Right lobe of liver (tissue), 6 donors: ENCODE measurements around the gene CUX1. TPM values are rescaled to one million over a fixed set of nuclear protein-coding genes. Genes with fewer than 3 reads are reported as not detected.
A peak's percentile ranks its signal among the peaks of the same experiment; 100 is the strongest.
"Not testable (repeated sequence)": the region's sequence is repeated elsewhere in the genome, so short reads cannot be mapped to it uniquely, and the experiment has no call there.

Source experiments
- ATAC-seq, 4 donors: fragments of 200-7000 bp; cut with Tn5 transposase; one replicate each; pipeline ENCODE4 v1.9.1; 2020; ENCODE audit warnings: mild to moderate bottlenecking in 4 of 4, moderate library complexity in 4 of 4
- DNase-seq, 3 donors: peaks; one replicate each; pipeline ENCODE4 v3.0.0-alpha.2; 2020
- H3K27ac ChIP-seq, 3 donors: fragments of 200-600 bp; one replicate each; pipeline ENCODE4 v1.8.0; 2022
- H3K27me3 ChIP-seq, 2 donors: fragments of 200-600 bp; one replicate each; pipeline ENCODE4 v1.8.0; 2022
- H3K36me3 ChIP-seq, 4 donors: fragments of 200-600 bp; sonication (generic) in 1 of 4; one replicate each; pipeline versions ENCODE4 v1.5.1 to v1.8.0; 2017 to 2022; ENCODE audit warnings: control low read depth in 1 of 4
- H3K4me1 ChIP-seq, 4 donors: fragments of 200-600 bp; sonication (generic) in 1 of 4; one replicate each; pipeline versions ENCODE4 v1.5.1 to v1.8.0; 2017 to 2022; ENCODE audit warnings: control low read depth in 1 of 4
- H3K4me3 ChIP-seq, 3 donors: fragments of 200-600 bp; one replicate each; pipeline ENCODE4 v1.8.0; 2022
- H3K9me3 ChIP-seq, 4 donors: fragments of 200-600 bp; sonication (generic) in 1 of 4; one replicate each; pipeline versions ENCODE4 v1.5.1 to v1.8.0; 2017 to 2022; ENCODE audit warnings: control low read depth in 1 of 4
- POLR2A ChIP-seq: fragments of 450-650 bp; IDR thresholded peaks from one replicate; pipeline ENCODE4 v1.6.1; 2017; ENCODE audit warnings: antibody characterized with exemption, mild to moderate bottlenecking
- WGBS: methylation state at CpG from one replicate; pipeline ENCODE4 v1.1.6; 2018; ENCODE audit warnings: low coverage, low lambda C conversion rate; ENCODE audit not compliant: insufficient coverage; ENCODE audit errors: missing lambda C conversion rate; 5-methylcytosine and 5-hydroxymethylcytosine counted together
- intact Hi-C, 2 donors: fragments of 100-400 bp; cut with DNase I; formaldehyde crosslinking; loops; one replicate each; pipeline versions ENCODE4 v1.11.2 to v1.14.1; 2022
- total RNA-seq, 6 experiments: library from RNA; depleted of rRNA in 2 of 6; stranded (reverse); fragments of >200 nt in 2 of 6; fragmentation: NEBNext Ultra II Directional in 3 of 6; extraction: Animal tissue kit (Norgen Biotek cat#: 25700) in 3 of 6; gene quantifications; one replicate each; pipeline versions ENCODE4 v1.1.0 to v1.2.4, GENCODE V29; 2016 to 2023
- TF ChIP-seq, protein P1 (sequence below), 4 donors: fragments of 200-600 bp in 3 of 4; fragments of 450-650 bp in 1 of 4; IDR thresholded peaks; one replicate each; pipeline versions ENCODE4 v1.5.1 to v1.8.0; 2016 to 2022; ENCODE audit warnings: antibody characterized with exemption in 4 of 4, mild to moderate bottlenecking in 2 of 4
- donor health status: DM: no; HTN: yes; CAD: no.
- donor health status: DM: no; HTN: no; CAD: no.
- donor health status: DM: no; HTN: no; CAD: no.
- donor health status: DM: no; HTN: yes; CAD: no.
- donor health status: DM: no; HTN: yes; CAD: no.

CUX1 gene
- total RNA-seq, 6 experiments from 2014 or later: 34.3 to 53.1 (median 40.6) TPM

DNA sequence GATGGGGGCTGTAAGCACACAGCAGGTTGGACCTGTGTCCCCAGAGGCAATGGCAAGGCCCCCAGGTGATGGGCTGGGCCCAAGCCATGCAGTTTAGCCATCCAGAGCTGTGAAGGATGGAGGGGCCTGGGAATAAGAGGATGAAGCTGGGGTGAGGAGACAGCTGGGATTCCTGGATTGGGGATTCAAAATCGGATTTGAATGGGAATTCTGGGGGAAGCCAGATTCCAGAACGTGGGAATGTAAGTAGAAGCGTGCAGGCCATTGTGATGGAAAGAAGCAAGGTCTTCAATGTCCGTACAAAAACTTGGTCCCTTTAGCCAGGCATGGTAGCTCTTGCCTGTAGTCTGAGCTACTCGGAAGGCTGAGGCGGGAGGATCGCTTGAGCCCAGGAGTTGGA, 479.1 kb downstream of the CUX1 start:
- TF ChIP-seq POLR2A: no peak
- TF ChIP-seq, protein P1, sequence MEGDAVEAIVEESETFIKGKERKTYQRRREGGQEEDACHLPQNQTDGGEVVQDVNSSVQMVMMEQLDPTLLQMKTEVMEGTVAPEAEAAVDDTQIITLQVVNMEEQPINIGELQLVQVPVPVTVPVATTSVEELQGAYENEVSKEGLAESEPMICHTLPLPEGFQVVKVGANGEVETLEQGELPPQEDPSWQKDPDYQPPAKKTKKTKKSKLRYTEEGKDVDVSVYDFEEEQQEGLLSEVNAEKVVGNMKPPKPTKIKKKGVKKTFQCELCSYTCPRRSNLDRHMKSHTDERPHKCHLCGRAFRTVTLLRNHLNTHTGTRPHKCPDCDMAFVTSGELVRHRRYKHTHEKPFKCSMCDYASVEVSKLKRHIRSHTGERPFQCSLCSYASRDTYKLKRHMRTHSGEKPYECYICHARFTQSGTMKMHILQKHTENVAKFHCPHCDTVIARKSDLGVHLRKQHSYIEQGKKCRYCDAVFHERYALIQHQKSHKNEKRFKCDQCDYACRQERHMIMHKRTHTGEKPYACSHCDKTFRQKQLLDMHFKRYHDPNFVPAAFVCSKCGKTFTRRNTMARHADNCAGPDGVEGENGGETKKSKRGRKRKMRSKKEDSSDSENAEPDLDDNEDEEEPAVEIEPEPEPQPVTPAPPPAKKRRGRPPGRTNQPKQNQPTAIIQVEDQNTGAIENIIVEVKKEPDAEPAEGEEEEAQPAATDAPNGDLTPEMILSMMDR (IDR thresholded peaks at IDR 0.05): no peak
- Histone ChIP-seq H3K36me3 (no peaks in the 10 kb centered on the region), H3K27me3 (no peaks in the 10 kb centered on the region), H3K4me1 (no peaks in the 10 kb centered on the region), H3K4me3 (no peak overlapping the region), H3K27ac (no peak overlapping the region), H3K9me3 (no peaks in the 10 kb centered on the region)
- intact Hi-C loops: no loop called here
- ATAC-seq (no peak), DNase-seq (no peak)
- WGBS: 85% methylated on average over 7 of the region's 7 CpGs

DNA sequence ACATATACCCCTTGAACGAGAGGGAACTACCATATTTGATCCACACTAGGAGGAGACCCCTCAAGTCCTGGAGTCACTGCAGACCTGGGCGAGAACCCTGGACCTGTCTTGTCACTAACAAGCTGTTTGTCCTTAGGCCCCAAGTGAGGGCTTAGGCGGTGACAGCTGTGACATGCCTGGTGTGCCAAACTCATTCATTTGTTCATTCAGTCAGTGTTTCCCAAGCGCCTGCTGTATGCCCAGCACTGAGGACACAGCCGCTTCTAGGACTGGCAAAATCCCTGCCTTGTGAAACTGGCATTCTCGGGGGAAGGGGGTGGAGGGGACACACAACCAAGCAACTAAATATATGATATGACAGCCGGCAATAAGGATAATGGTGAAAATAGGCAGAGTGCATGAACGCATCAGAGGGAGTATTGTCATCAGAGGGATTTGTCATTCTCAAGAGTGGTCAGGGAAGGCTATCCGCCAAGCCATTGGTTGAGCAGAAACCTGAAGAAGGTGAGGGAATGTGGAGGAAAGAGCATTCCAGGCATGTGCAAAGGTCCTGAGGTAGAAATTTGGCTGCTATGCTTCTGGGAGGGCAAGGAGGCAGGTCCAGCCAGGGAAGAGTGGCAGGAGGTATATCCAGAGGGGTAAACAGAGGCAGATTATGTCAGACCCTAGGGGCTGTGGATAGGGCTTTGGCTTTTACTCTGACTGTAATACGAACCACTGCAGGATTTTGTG, 480.2 kb downstream of the CUX1 start:
- Histone ChIP-seq H3K4me1 (no peaks in the 10 kb centered on the region), H3K27ac (no peak overlapping the region), H3K36me3 (no peaks in the 10 kb centered on the region), H3K27me3 (no peaks in the 10 kb centered on the region), H3K4me3 (no peak overlapping the region), H3K9me3 (no peaks in the 10 kb centered on the region)
- intact Hi-C loops: no loop called here
- DNase-seq (no peak), ATAC-seq (no peak)
- TF ChIP-seq POLR2A: no peak
- TF ChIP-seq, protein P1 (IDR thresholded peaks at IDR 0.05): no peak
- WGBS: 86% methylated on average over 7 of the region's 10 CpGs

DNA sequence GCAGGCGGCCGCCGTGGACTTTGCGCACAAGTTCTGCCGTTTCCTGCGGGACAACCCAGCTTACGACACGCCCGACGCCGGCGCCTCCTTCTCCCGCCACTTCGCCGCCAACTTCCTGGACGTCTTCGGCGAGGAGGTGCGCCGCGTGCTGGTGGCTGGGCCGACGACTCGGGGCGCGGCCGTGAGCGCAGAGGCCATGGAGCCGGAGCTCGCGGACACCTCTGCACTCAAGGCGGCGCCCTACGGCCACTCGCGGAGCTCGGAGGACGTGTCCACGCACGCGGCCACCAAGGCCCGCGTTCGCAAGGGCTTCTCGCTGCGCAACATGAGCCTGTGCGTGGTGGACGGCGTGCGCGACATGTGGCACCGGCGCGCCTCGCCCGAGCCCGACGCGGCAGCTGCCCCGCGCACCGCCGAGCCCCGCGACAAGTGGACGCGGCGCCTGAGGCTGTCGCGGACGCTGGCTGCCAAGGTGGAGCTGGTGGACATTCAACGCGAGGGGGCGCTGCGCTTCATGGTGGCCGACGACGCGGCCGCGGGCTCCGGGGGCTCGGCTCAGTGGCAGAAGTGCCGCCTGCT, 483.3 kb downstream of the CUX1 start:
- intact Hi-C loops: no loop called here
- no peak for TF ChIP-seq POLR2A
- TF ChIP-seq, protein P1 (IDR thresholded peaks at IDR 0.05): peak in 1 of 4 donors; percentile 3
- Histone ChIP-seq H3K4me1 (no peaks in the 10 kb centered on the region), H3K27ac (no peak overlapping the region), H3K27me3 (no peaks in the 10 kb centered on the region), H3K4me3 (no peak overlapping the region), H3K9me3 (no peaks in the 10 kb centered on the region), H3K36me3 (no peaks in the 10 kb centered on the region)
- 38% methylated on average over 9 of the region's 84 CpGs for WGBS
- ATAC-seq (no peak), DNase-seq (no peak)

DNA sequence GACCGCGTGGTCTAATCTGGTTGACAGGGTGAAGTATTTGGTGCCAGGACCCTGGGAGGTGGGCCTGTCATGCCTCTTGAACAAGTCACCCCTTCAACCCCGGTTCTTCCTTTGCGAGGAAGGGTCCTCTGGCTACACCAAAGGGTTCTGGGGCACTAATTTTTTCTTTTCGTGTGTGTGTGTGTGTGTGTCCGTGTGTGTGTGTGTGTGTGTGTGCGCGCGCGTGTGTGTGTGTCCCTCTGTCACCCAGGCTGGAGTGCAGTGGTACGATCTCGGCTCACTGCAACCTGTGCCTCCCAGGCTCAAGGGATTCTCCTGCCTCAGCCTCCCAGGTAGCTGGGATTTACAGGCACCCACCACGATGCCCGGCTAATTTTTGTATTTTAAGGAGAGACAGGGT, 483.9 kb downstream of the CUX1 start:
- ATAC-seq, H3K4me3 ChIP-seq, H3K9me3 ChIP-seq, H3K4me1 ChIP-seq, H3K27ac ChIP-seq, DNase-seq, H3K27me3 ChIP-seq, H3K36me3 ChIP-seq, intact Hi-C loops: not testable (repeated sequence)
- 83% methylated on average over 1 of the region's 14 CpGs for WGBS

DNA sequence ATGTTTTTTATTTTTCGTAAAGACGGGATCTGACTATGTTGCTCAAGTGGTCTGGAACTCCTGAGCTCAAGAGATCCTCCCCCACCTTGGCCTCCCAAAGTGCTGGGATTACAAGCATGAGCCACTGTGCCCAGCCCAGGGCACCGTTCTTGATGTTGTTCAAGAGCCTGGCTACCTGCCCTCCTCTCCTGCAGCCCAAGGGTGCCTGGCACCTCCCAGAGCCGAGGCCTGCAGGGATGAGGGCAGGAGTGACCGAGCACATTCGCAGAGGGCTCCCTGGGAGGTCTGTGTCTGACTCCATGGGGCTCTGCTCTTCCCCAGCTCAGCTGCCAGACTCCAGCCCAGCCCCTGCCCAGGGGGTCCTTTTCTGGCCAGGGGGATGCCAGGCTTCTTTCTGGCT, 484.6 kb downstream of the CUX1 start:
- intact Hi-C loops: no loop called here
- DNase-seq (no peak), ATAC-seq (no peak)

More for the DNA sequence above, 484.6 kb downstream of the CUX1 start:
- 47% methylated on average over 2 of the region's 6 CpGs for WGBS
- Histone ChIP-seq H3K4me1 (no peaks in the 10 kb centered on the region), H3K4me3 (no peak overlapping the region), H3K9me3 (no peaks in the 10 kb centered on the region), H3K36me3 (no peaks in the 10 kb centered on the region), H3K27me3 (no peaks in the 10 kb centered on the region), H3K27ac (no peak overlapping the region)
- TF ChIP-seq POLR2A: no peak
- TF ChIP-seq, protein P1 (IDR thresholded peaks at IDR 0.05): no peak
